Ovary (tissue), 3 donors: Measurements from ENCODE around the gene RNF10.

Experiments
- EP300 ChIP-seq: sonication (generic); formaldehyde crosslinking; IDR thresholded peaks from one replicate; pipeline ENCODE4 v1.6.1; 2017; ENCODE audit warnings: antibody characterized with exemption
- POLR2A ChIP-seq: fragments of 450-650 bp; IDR thresholded peaks from one replicate; pipeline ENCODE4 v1.6.1; 2017; ENCODE audit warnings: antibody characterized with exemption, mild to moderate bottlenecking, moderate library complexity
- TF ChIP-seq, protein P1 (sequence below), 3 donors: fragments of 450-650 bp in 2 of 3; fragments of 200-600 bp in 1 of 3; IDR thresholded peaks; one replicate each; pipeline versions ENCODE4 v1.5.1 to v1.8.0; 2016 to 2022; ENCODE audit warnings: antibody characterized with exemption in 3 of 3, mild to moderate bottlenecking in 1 of 3
- donor health status: DM: no; HTN: no; CAD: no.

- TF ChIP-seq, protein P1, sequence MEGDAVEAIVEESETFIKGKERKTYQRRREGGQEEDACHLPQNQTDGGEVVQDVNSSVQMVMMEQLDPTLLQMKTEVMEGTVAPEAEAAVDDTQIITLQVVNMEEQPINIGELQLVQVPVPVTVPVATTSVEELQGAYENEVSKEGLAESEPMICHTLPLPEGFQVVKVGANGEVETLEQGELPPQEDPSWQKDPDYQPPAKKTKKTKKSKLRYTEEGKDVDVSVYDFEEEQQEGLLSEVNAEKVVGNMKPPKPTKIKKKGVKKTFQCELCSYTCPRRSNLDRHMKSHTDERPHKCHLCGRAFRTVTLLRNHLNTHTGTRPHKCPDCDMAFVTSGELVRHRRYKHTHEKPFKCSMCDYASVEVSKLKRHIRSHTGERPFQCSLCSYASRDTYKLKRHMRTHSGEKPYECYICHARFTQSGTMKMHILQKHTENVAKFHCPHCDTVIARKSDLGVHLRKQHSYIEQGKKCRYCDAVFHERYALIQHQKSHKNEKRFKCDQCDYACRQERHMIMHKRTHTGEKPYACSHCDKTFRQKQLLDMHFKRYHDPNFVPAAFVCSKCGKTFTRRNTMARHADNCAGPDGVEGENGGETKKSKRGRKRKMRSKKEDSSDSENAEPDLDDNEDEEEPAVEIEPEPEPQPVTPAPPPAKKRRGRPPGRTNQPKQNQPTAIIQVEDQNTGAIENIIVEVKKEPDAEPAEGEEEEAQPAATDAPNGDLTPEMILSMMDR (IDR thresholded peaks at IDR 0.05) = no peak
- TF ChIP-seq POLR2A = no peak
- no peak for TF ChIP-seq EP300
Observed at GRCh38 chr12:120574106-120574505, 40.0 kb downstream of the RNF10 start.
